NCI-H128 (cell line): ENCODE measurements around the gene RSRC1.
"Not testable (repeated sequence)": the region's sequence is repeated elsewhere in the genome, so short reads cannot be mapped to it uniquely, and the experiment has no call there.

ENCODE experiments used
- DNase-seq: peaks from one replicate; lab custom pipeline; 2025; ENCODE audit not compliant: unreplicated experiment; lab: John Stamatoyannopoulos, UW

The RSRC1 gene

DNA sequence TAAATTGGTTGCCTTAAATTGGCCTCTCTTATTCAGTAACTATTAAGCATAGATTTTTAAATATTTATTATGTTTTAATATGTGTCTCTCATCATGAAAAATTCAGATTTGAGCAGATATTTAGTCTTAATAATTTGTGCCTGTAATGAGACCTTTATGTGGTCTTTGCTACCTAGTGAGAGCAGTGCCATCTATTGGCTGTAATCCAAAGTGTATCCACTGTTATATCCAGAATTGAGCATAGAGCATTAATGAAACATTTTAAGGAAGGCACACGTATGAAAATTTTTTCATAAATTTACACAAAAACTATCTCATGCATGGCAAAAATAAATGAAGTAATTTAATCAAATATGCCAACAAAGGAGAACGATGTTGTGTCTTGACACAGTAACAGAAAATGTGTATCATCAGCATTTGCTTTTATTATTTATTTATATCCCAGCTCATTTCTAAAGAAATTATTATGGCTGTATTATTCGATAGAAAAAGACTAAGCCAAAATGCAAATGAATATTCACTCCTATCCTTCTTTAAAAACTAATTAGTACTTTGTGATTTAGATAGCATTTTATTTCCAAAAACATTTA, 203.5 kb downstream of the RSRC1 start:
- no peak for DNase-seq

DNA sequence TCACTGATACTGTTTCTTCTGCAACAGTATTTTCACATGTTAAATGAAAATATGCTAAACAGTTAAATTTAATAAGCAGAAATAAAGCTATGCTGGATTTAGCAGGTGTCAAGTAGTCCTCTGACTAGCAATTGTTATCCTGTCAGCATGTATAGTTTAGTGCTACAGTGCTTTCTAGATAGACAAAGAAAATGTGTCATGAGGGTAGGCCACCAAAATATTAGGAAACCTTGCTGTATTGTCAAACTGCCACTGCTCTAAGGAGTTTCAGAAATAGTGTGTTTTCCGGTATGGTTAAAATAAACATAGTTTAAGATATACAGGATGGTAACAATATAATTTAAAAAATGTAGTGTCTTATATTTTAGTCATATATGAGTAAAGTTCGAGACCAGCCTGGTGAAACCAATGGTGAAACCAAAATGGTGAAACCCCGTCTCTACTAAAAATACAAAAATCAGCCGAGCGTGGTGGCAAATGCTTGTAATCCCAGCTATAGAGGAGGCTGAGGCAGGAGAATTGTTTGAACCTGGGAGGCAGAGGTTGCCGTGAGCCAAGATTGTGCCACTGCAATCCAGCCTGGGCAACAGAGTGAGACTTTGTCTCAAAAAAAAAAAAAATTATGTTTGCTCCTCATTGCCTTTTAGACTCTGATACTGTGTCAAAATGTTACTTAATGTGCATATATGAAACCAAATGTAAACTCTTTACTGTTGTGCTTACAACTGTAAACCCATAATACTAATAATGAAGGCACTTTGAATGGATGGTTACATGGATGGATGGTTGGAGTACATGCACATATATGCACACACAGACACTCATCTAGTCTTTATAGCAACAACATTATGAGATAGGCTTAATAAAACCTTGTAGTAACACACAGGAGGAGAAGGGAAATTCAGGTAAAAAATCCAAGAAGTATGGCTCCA, 204.8 kb downstream of the RSRC1 start:
- no peak for DNase-seq

DNA sequence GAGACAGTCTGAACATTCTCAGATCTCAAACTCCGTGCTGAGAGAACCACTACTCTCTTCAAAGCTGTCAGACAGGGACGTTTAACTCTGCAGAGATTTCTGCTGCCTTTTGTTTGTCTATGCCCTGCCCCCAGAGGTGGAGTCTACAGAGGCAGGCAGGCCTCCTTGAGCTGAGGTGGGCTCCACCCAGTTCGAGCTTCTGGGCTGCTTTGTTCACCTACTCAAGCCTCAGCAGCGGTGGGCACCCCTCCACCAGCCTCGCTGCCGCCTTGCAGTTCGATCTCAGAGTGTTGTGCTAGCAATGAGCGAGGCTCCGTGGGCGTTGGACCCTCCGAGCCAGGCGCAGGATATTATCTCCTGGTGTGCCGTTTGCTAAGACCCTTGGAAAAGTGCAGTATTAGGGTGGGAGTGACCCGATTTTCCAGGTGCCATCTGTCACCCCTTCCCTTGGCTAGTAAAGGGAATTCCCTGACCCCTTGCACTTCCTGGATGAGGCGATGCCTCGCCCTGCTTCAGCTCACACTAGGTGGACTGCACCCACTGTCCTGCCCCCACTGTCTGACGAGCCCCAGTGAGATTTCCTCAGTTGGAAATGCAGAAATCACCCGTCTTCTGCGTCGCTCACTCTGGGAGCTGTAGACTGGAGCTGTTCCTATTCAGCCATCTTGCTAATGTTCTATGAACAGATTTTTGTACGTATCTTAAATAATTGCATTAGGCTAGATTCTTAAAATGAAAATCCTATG, 220.0 kb downstream of the RSRC1 start:
- DNase-seq: not testable (repeated sequence)

DNA sequence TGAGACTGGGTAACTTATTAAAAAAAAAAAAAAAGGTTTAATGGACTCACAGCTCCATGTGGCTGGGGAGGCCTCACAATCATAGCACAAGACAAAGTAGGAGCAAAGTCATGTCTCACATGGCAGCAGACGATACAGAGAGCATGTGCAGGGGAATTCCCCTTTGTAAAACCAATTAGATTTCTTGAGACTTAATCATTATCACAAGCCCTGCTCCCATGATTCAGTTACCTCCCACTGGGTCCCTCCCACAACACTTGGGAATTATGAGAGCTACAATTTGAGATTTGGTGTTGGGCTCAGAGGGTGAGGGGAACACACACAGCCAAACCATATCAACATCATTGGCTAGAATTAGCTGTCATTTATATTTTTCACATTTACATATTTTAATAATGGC, 221.0 kb downstream of the RSRC1 start:
- DNase-seq: no peak

DNA sequence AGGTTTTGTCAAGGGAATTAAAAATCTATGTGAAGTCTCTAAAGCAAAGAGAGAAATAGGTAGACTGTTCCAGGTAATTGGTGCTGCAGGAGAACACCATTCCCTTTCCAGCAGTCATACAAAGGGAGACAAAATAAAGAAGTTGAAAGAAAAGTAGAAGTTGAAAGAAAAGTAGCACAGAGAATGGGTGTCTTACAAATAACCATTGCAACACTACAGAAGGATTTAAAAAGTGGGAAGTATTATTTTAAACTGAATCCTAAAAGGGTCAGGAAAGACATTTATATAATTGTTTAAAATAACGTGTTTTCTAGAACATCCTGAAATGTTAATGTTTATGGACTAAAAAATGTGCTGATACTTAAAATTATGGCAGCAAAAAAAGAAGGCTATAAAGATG, 223.8 kb downstream of the RSRC1 start:
- DNase-seq: no peak

DNA sequence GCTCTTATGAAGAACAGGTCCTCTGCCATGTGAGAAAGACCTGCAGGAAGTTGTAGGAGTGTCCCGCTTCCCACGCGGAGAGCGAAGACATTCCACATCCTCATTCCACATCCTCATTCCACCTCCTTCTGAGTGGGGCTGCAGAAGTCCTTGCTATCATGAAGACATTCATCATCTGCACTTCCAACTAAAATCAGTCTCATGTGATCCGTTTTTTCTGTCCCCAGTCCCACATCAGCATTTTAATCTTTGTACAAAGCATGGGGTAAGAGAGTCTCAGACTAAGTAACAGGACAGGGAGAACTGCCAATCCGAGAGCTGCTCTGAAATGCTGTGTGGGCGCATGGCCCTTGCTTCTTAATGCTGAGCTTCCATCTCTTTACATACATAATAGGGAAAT, 227.2 kb downstream of the RSRC1 start:
- no peak for DNase-seq

DNA sequence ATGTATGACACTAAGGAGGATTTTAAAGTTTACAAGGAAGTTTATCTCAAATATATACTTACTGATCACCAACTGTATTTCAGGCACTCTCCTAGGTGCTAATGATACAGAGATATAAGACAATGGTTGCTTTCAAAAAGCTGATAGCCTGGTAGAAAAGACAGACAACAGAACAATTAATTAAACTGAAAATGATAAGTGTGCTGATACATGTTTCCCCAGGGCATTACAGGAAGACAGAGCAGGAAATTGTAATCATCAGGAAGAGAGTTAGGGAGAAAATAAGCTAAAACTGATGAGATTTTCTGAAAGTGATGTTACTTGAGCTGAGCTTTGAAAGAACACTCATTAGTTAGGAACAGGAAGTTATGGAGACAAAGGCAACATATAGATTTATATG, 229.7 kb downstream of the RSRC1 start:
- no peak for DNase-seq

DNA sequence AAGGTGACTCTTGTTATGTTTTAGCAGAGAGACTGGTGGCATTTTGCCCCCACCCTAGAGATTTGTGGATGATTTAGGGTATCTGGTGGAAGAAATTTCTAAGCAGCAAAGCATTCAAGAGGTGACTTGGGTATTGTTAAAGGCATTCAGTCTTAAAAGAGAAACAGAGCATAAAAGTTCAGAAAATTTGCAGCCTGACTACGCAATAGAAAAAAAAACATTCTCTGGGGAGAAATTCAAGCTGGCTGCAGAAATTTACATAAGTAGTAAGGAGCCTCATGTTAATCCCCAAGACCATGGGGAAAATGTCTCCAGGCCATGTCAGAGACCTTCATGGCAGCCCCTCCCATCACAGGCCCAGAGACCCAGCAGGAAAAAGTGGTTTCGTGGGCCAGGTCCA, 231.1 kb downstream of the RSRC1 start:
- DNase-seq: not testable (repeated sequence)

DNA sequence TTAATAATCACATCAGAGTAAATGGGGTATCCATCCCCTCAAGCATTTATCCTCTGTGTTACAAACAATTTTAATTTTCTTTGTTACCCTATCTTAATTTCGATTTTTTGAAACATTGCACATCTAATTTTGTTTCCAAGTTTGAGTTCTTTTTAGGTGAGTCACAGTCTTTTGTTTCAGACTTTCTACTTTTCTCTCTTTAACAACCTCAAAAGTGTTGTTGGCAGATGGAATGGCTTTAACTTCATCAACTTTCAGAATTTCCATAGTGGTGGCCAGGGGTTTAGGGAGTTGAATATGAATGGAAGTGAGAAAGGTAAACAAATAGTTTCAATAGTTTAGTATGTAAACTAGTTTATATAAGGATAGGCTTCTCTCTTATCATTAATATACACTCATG, 238.1 kb downstream of the RSRC1 start:
- DNase-seq: no peak

DNA sequence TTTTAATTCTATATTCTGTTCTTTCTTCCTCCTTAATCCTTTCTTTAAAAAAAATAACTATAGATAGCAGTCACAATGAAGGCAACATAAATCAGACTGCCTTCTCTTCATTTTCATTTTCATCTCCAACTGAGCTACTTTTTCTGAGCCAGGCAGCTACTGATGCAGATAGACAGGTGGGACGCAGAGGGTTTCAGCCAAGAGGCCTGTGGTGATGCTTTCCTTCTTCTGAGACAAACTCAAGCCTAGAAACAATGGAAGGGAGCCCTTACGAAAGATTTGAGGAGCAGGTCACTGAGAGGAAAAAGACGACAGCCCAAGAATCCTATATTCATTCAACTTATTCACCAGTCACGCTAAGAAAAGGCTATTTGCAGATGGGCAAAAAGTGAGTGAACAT, 241.1 kb downstream of the RSRC1 start:
- no peak for DNase-seq

DNA sequence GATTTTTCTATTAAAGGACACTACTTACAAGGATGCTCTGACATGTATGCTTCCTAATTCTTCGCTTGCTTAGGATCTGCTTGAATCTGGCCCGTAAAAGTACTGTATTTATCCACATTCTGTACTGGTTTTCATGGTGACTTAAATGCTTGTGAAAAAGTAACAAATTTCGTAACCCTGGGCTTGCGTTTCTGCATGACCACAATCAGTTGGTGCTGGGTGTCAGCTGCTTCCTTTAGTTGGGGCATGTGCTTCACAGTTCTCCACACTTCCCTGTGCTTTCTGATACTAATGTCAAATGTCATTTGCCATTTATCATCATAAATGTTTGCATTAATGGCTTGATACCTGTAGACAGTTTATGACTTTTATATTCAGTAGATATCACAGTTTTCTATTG, 242.7 kb downstream of the RSRC1 start:
- DNase-seq: no peak

DNA sequence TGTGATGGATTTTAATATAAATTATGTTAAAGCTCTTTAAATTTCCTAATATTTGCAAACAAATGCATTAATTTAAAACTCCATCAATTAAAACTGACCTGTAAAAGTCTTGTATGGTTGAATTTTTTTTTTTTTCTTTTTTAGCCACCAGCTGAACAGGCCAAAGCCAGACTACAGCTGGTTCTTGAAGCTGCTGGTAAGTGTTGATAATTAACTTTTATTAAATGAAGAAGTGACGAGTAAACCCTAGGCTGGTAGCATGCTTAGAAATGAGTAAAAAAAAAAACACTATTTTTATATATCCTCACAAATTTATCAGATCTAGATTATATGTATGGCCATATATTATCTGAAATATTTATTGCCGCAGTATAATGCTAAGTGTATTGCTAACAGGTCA, 244.8 kb downstream of the RSRC1 start:
- no peak for DNase-seq

DNA sequence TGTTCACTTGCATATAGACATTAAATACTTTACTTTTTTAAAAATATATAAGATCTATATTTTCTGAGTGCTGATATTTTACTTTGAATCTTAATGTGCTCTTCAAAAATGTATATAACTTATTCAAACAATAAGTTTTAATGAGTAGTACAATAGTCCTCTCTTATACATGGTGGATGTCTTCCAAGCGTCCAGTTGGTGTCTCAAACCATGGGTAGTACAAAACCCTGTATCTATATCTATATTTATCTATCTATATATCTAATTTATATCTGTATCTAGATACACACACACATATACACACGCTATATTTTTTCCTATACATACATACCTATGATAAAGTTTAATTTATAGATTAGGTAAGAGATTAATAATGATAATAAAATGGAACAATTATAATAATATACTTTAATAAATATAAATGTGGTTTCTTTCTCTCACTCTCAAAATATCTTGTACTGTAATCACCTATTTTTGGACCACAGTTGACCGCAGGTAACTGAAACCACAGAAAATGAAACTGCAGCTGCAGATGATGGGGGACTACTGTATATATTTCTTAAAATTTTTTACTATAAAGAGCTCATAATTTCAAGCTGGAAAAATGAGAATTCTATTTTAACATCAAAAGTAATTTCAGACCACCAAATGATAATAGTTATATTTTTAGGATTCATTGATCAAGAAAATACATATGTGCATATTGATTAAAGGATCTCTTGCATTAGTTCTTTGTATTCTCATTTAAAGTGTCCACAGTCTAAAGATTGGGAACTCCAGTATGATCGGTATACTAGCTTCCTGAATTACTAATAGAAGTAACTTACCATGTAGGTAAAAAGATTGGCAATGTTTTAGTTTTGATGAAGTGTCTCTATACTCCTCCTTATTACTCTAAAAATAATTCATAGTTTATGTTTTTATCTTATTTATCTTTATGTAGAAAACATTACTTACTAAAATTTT, 246.0 kb downstream of the RSRC1 start:
- DNase-seq: no peak

DNA sequence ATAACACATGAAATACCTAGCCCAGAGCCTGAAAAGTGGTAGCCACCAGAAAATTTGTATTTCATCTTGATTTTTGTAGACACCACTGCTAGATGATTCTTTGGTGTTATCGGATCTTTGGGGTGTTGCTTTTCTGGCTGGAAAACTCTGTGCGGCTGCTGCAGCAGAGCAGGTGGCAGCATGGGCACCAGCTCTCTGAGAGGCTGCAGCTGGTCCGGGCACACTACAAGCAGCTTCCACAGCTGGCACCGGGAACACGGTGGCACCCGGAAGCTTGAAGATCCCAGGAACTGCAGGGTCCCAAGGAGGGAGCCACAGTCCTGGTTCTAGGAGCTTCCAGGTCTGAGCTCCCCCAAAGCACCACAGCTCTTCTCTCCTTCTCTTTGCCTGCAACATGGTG, 249.4 kb downstream of the RSRC1 start:
- DNase-seq: no peak

DNA sequence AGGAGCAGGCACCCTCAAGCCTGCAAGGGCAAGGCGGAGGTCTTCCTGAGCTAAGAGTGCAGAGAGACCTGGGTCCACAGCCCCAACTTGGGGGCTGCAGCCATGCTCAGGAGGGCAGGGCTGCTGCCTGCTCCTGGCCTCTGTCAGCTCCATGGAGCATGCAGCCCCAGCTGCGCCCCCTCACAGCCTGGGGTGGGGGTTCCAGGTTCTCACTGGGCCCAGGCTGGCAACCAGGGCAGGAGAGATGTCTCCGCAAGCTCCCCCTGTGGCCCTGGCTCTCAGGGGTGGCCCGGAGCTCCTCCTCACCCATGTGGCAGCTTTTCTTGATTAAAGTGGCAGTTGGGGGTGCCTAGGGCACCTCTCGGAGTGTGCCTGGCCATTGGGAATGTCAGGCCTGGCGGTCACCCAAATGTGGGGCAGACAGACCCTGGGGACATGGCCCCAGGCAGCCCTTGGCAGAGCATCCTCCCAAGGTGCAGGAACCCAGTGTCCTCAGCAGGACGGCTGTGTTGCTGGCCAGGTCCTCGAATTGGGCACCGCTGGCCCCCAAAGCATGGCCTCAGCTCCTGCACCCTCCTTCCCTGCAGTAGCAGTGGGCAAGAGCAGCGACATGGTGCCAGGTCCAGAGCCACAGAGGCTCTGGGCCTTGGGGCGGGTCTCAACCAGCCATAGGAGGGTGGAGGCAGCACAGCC, 251.0 kb downstream of the RSRC1 start:
- DNase-seq: no peak

DNA sequence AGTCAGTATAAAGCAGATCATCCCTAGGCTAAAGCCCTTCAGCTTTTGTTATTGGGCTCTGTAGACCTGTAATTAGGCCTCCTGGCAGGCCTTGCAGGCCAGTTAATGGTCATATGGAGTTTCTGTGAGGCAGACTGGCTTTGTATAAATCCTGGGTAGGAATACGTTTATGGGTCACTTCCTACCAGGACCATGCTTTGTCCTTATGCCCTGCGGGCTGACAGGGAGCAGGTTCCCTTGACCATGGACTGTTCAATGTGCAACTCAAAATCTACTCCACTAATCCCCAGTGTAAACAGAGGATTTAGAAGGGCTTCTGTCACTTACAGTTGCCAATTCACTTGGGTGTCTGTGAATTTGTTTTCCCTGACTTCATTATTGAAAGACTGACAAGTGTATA, 258.4 kb downstream of the RSRC1 start:
- DNase-seq: no peak

DNA sequence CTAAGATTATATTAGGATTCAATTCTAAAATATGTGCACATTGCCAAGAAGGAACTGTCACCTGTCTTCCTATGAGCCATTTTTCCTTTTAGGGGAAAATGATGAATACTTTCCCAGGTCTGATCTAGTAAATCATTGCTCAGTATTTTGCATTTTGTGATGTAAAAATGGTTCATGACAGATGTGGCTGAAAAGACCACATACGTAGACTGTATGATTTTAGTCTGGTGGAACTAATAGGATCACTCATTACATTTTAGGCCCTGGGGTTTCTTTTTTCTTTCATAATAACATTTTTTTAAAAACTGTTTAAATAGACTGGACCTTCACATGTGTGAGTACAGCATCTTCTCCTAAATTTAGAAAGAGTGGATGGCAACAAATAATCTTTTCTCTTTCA, 259.4 kb downstream of the RSRC1 start:
- no peak for DNase-seq

DNA sequence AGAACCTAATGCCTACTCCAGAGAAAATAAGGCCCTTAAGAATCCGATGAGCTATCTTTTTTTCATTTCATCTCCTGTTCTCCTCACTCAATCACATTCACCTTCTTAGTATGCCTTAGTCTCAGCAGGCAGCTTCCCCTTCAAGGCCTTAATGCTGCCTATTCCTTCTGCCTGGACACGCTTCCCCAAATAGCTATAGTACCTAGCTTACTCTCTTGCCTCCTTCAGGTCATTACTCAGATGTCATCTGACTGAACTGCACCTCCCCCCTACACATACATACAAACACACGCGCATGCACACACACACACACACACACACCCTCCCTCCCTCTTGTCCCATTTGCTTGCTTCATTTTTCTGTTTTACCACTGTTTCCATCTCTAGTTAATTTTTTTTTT, 269.6 kb downstream of the RSRC1 start:
- DNase-seq: no peak

DNA sequence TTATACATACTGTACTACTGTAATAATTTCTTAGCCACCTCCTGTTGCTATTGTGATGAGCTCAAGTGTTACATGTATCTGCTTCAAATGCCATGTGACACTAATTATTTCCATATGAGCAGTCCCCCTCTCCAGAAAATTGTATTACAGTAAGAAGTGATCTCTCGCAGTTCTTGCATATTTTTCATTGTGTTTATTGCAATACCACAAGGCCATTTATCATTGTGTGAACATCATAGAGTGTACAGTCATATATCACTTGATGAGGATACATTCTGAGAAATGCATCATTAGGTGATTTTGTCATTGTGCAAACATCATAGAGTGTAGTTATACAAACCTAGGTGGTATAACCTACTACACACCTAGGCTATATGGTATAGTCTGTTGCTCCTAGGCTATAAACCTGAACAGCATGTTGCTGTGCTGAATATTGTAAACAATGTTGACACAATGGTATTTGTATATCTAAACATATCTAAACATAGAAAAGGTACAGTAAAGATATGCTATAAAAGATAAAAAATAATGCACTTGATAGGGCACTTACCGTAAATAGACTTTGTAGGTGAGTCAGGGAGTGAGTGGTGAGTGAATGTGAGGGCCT, 271.5 kb downstream of the RSRC1 start:
- DNase-seq: no peak

DNA sequence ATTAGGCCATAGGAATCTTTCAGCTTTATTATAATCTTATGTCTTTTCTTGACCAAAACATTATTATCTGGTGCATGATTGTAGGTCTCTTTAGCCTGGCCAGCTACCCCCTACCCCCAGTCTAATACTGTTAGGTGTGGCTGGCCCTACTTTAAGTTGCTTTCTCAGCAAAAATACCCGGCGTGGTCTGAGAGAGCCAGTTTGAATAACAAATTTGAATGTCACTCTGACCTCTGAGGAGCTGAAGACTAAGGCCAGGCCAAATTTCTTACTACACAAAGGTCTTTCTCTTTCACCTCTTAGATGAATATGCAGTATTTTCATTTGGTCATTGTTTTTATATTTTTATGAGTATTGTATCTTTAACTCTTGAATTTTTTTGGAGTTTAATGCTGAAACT, 272.6 kb downstream of the RSRC1 start:
- no peak for DNase-seq
